HL-60/S4 (cell line): Measurements from ENCODE around the gene NLRC3.
"Not testable (repeated sequence)": the region's sequence is repeated elsewhere in the genome, so short reads cannot be mapped to it uniquely, and the experiment has no call there.

Source experiments
- in situ Hi-C: fragments of 300-500 bp; cut with MboI; formaldehyde crosslinking; loops from 2 replicates; pipeline ENCODE4 v1.14.3; 2022; ENCODE audit warnings: low sequenced_read_pairs

Gene NLRC3

GRCh38 chr16:3577302-3577752 lies at the start of gene NLRC3:
TSS of gene NLRC3 (minus strand) at chr16:3577403. CDS start at chr16:3565036, 12,367 bp downstream.
- in situ Hi-C loops = no loop called here

- in situ Hi-C loops = no loop called here
Measured at GRCh38 chr16:3625911-3626732, 48.9 kb upstream of the NLRC3 start.

- in situ Hi-C loops = no loop called here
Measured at GRCh38 chr16:3625331-3625730, 48.1 kb upstream of the NLRC3 start.

GRCh38 chr16:3623642-3624041 lies 46.4 kb upstream of the NLRC3 start:
- in situ Hi-C loops = no loop called here

- in situ Hi-C loops = no loop called here
Measured at GRCh38 chr16:3618769-3619141, 41.6 kb upstream of the NLRC3 start.

GRCh38 chr16:3612510-3613466 lies 35.6 kb upstream of the NLRC3 start:
- in situ Hi-C loops = no loop called here

- in situ Hi-C loops = no loop called here
Measured at GRCh38 chr16:3611146-3611975, 34.2 kb upstream of the NLRC3 start, which contains the start of gene SLX4. TSS of gene SLX4 (minus strand) at chr16:3611606. CDS start at chr16:3608964, 2,642 bp downstream.

- in situ Hi-C loops = no loop called here
Measured at GRCh38 chr16:3610698-3611145, 33.5 kb upstream of the NLRC3 start.

GRCh38 chr16:3609895-3610697 lies 32.9 kb upstream of the NLRC3 start:
- in situ Hi-C loops = no loop called here

- in situ Hi-C loops = not testable (repeated sequence)
Measured at GRCh38 chr16:3608976-3609375, 31.8 kb upstream of the NLRC3 start.

- in situ Hi-C loops = no loop called here
Measured at GRCh38 chr16:3608069-3608468, 30.9 kb upstream of the NLRC3 start.

GRCh38 chr16:3607634-3608033 lies 30.4 kb upstream of the NLRC3 start:
- in situ Hi-C loops = no loop called here

GRCh38 chr16:3607161-3607560 lies 30.0 kb upstream of the NLRC3 start:
- in situ Hi-C loops = no loop called here

GRCh38 chr16:3606441-3606840 lies 29.2 kb upstream of the NLRC3 start:
- in situ Hi-C loops = no loop called here

GRCh38 chr16:3602320-3602653 lies 25.1 kb upstream of the NLRC3 start:
- in situ Hi-C loops = no loop called here

- in situ Hi-C loops = no loop called here
Measured at GRCh38 chr16:3601614-3602319, 24.6 kb upstream of the NLRC3 start.

- in situ Hi-C loops = no loop called here
Measured at GRCh38 chr16:3599922-3600321, 22.7 kb upstream of the NLRC3 start.

- in situ Hi-C loops = no loop called here
Measured at GRCh38 chr16:3599121-3599520, 21.9 kb upstream of the NLRC3 start.

- in situ Hi-C loops = no loop called here
Measured at GRCh38 chr16:3598236-3598635, 21.0 kb upstream of the NLRC3 start.
